NCI-H1092 (cell line): ENCODE data around the gene FOSL1.

Experiments
- DNase-seq: peaks from one replicate; lab custom pipeline; 2025; lab: John Stamatoyannopoulos, UW

The FOSL1 gene

GRCh38 chr11:65919573-65920371 lies 19.6 kb upstream of the FOSL1 start:
- no peak for DNase-seq

- peak; percentile 98 for DNase-seq
Measured at GRCh38 chr11:65919141-65919572, 19.0 kb upstream of the FOSL1 start, which contains the start of gene DRAP1. Gene DRAP1 (plus strand): TSS chr11:65919426. CDS start chr11:65919502, 76 bp downstream.

GRCh38 chr11:65918211-65919140 lies 18.3 kb upstream of the FOSL1 start, which contains the start of gene C11orf68:
Gene C11orf68 (minus strand): TSS chr11:65919062. CDS start chr11:65919031, 31 bp downstream.
- DNase-seq = peak; percentile 40

- no peak for DNase-seq
Measured at GRCh38 chr11:65917434-65918210, 17.4 kb upstream of the FOSL1 start.

GRCh38 chr11:65917077-65917433 lies 16.9 kb upstream of the FOSL1 start:
- no peak for DNase-seq

GRCh38 chr11:65916391-65916790 lies 16.2 kb upstream of the FOSL1 start:
- DNase-seq = no peak

GRCh38 chr11:65915821-65916251 lies 15.6 kb upstream of the FOSL1 start:
- no peak for DNase-seq

GRCh38 chr11:65915101-65915820 lies 15.1 kb upstream of the FOSL1 start:
- no peak for DNase-seq

- no peak for DNase-seq
Measured at GRCh38 chr11:65912845-65913244, 12.7 kb upstream of the FOSL1 start.

GRCh38 chr11:65911682-65912568 lies 11.7 kb upstream of the FOSL1 start:
- peak; percentile 36 for DNase-seq

- no peak for DNase-seq
Measured at GRCh38 chr11:65907878-65908277, 7.7 kb upstream of the FOSL1 start.

- no peak for DNase-seq
Measured at GRCh38 chr11:65906602-65907001, 6.4 kb upstream of the FOSL1 start.

GRCh38 chr11:65903715-65904114 lies 3.5 kb upstream of the FOSL1 start:
- no peak for DNase-seq

GRCh38 chr11:65903068-65903481 lies 2.9 kb upstream of the FOSL1 start:
- no peak for DNase-seq

GRCh38 chr11:65900899-65901180 lies 652 bp upstream of the FOSL1 start:
- DNase-seq = no peak

- DNase-seq = no peak
Measured at GRCh38 chr11:65899356-65900124, 648 bp downstream of the FOSL1 start.

GRCh38 chr11:65898656-65899355 lies 1.4 kb downstream of the FOSL1 start:
- no peak for DNase-seq

GRCh38 chr11:65897020-65897471 lies 3.1 kb downstream of the FOSL1 start:
- no peak for DNase-seq
